ENCODE data around the gene SLC5A4.

SLC5A4 gene

DNA sequence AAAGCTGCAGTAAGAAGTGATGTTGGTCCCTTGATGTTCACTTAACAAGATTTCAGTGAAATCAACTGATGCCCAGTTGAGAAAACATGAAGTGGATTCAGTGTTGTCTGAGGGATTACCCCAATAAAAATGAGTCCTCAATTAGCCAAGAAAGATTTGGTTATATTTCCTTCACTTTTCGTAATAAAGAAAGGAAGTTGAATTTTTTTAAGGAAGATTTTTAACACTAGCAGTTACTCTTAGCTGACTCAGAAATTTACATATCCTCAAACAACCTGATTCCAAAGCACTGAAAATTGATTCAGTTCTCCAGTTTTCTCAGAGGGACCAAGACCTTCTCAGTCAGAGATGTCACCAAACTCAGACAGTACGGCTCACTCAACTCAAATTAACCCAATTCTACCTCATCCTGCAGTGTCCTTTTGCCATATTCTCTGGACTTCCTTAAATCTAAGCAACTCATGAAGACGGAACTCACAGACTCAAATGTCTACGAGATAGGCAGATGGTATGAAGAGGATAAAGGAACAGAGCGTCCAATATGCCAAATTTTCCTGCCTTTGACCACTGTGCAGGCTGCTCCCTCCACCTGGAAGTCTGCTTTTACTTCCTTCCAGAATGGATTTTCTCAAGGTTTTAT, 22.8 kb downstream of the SLC5A4 start:
- DNase-seq (ENCODE audit: low read depth): no peak

- DNase-seq (ENCODE audit: low read depth): no peak
Observed at GRCh38 chr22:32226326-32227104, 28.6 kb downstream of the SLC5A4 start.

DNA sequence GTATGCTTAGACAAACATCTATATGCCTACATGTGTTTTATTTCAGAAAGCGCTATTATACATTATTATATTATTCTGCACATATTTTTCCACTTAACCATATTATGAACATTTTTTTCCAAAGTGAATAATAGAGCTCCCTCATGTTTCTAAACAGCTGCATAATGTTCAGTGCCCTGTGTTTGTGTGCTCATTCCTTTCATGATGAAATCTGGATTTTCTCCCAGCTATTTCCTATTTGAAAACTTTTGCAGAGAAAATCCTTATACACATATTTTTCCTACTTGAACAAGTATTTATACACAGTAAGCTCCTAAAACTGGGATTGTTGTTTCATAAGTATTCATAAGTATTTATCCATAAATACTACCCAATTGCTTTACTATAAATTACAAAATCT, 32.2 kb downstream of the SLC5A4 start:
- DNase-seq (ENCODE audit: low read depth): no peak

- no peak for DNase-seq (ENCODE audit: low read depth)
Observed at GRCh38 chr22:32219026-32219425, 36.1 kb downstream of the SLC5A4 start.

GRCh38 chr22:32218470-32218869, 36.7 kb downstream of the SLC5A4 start:
- no peak for DNase-seq (ENCODE audit: low read depth)

DNA sequence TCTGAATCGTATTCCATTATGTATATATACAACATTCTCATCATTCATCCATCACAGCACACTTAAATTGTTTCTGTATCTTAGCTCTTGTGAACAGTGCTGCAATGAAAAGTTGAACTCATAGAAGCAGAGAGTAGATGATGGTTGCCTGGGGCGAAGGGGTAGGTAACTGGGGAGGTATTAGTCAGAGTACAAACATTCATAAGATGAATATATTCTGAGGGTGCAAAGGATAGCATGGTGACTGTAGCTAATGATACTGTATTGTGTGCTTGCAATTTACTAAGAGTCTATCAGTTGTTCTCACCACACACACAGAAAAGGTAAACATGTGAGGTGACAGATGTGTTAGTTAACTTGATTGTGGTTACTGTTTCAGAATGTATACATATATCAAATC, 37.7 kb downstream of the SLC5A4 start:
- no peak for DNase-seq (ENCODE audit: low read depth)

- no peak for DNase-seq (ENCODE audit: low read depth)
Observed at GRCh38 chr22:32216911-32217310, 38.2 kb downstream of the SLC5A4 start.

DNA sequence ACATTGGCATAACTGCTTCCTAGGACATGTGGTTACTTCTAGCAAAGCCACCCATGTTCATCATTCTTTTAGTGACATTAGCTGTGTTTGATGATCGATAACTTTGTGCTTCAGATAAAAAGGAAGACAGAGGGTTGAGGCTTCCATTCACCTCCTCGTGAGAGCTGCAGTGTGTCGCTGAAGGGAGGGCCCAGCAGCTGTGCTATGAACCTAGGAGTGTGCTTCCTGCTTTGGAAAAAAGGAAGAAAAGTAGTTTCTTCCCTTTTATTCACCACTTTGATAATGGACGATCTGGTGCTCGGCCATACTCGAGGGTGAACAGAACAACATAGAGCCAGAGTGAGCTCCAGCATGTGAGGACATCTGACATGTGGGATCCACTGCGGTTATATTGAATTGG, 44.1 kb downstream of the SLC5A4 start:
- DNase-seq (ENCODE audit: low read depth): no peak

DNA sequence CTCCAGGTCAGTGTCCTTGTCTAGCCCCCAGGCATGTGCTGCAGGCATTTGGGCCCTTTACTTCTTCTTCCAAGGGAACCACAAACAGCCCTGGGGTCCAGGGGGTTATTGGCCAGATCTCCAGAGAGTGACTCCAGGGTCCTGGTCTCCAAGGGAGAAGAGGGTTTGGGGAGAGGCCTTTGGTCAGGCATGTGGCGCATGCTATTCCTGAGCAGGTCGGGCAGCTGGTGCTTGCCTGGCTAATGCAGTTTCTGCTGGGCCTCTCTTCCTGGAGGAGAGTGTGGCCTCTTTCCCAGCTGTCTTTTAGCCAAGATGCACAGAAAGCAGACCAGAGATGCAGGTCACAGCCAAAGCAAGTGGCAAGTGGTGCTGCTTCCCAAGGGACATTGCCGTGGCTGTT, 46.5 kb downstream of the SLC5A4 start:
- DNase-seq (ENCODE audit: low read depth): no peak

GRCh38 chr22:32207971-32208480, 47.1 kb downstream of the SLC5A4 start:
- no peak for DNase-seq (ENCODE audit: low read depth)

DNA sequence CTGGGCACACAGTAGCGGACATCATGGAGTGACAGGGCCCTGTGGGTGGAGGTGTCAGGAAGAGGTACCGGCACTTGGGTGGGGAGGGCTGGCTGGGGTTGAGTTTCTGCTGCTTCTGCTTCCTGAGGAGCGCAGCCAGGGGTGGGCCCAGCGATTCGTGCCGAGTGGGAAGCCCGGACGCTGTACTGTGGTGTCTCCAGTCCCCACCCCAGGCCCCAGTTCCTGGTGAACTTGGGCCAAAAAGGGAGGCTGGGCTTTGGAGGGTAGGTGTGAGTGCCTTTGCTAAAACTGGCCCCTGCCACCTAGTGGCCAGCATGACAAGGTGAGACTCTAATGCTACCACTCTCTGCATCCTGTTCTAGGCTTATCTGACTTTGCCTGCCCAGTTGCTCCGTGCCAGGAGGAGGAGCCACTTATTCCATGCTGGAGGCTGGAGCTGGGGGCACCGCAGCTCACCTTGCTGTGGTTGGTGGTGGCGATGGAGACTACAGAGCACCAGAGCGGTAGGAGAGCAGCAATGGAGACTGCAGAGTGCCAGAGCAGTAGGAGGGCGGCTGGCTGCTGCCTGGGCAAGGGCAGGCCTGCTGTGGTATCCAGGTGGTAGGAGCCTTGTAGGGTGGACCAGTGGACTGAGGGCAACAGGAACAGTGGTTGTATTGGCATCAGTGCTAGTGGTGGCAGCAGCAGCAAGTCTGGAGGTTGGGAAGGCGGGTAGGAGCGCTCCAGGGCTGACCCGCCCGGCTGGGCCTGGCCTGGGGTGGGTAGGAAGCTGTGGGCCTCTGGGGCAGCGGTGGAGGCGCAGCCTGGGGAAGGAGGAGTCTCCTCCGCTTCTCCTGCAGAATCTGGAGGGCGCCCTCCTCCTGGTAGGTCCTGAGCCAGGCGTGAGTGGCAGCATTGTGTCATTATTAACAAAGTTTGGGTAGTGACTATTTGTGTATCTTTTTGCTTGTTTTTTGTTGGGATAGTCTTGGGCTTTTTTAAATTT, 48.1 kb downstream of the SLC5A4 start:
- no peak for DNase-seq (ENCODE audit: low read depth)

DNA sequence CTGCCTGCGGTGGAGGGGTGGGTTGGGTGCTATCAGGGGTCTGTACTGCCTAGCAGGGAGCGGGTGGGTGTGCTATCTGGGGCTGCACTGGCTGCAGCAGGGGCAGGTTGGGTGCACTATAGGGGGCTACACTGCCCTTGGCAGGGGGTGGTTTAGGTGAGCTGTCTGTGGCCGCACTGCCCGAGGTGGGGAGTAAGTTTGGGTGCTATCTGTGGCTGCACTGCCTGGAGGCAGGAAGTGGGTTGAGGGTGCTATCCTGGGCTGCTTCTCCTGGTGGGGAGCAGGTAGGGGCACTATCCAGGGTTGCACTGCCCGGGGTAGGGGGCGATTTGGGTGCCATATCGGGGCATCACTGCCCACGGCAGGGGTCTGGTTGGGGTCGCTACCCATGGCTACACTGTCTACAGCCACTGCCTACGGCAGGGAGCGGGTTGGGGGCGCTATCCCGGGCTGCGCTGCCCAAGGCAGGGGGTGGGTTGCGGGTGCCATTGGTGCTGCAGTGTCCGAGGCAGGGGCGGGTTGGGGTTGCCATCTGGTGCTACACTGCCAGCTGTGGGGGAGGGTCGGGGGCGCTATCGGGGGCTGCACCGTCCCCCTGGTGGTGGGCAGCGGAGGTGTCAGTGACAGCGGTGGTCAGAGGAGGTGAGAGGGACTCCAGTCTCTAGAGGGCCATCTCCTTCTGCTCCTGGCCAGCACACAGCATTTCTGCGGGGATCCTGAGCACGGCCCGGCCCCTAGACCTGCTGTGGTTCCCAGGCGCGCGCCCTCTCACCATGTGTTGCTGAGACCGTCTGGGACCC, 49.0 kb downstream of the SLC5A4 start:
- no peak for DNase-seq (ENCODE audit: low read depth)

GRCh38 chr22:32204856-32205722, 50.1 kb downstream of the SLC5A4 start, which contains the start of gene RFPL2:
Gene RFPL2, minus strand, starts transcription at chr22:32205073. Its CDS starts 2,622 bp downstream, at chr22:32202451.
- DNase-seq (ENCODE audit: low read depth): no peak

DNA sequence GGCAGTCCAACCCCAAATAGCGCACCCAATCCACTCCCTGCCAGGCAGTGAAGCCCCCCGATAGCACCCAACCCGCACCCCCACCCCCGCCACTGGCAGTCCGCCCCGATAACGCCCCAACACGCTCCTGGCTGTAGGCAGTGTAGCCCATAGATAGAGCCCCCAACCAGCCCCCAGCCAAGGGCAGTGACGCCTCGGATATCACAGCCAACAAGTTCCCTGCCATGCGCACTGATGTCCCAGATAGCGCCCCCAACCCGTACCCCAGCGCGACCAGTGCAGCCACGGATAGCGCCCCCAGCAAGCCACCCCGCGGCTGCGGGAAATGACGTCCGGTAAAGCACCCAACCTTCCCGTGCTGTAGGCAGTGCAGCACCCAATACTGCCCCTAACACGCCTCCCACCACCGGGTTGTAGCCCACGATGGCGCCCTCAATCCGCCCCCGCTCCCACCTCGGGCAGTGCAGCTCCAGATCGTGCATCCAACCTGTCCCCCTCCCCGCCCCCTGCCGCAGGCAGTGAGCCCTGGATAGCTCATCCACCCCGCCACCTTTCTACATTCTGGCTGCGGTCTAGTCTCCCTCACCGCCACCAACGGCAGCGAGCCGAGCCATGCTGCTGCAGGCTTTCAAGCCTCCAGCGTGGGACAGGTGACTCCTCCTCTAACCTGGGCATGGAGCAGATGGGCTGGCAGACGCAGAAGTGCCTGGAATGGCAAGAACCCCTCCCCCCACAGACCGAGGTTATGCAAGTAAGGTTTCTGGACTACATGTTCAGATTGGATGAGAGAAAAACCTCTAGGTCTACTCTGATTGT, 50.9 kb downstream of the SLC5A4 start:
- DNase-seq (ENCODE audit: low read depth): no peak

DNA sequence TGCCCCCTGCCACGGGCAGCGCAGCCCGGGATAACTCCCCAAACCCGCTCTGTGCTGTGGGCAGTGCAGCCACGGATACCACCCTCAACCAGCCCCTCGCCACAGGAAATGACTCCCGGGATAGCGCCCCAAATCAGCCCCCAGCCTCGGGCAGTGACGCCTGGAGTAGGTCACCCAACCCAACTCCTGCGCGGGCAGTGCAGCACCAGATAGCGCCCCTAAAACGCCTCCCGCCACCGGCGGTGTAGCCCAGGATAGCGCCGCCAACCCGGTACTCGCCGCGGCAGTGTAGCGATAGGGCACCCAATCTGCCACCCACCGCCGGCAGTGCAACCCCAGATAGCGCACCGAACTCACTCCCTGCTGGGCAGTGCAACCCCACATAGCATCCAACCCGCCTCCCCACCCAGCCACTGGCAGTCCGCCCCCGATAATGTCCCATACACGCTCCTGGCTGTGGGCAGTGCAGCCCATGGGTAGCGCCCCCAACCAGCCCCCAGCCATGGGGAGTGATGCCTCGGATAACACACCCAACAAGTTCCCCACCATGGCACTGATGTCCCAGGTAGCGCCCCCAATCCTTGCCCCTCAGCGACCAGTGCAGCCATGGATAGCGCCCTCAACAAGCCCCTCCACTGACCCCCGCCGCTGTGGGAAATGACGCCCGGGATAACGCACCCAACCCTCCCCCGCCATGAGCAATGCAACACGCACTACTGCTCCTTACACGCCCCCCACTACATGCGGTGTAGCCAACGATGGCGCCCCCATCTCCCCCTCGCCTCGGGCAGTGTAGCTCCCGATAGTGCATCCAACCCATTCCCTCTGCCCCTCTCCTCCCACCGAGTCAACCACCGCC, 51.7 kb downstream of the SLC5A4 start:
- no peak for DNase-seq (ENCODE audit: low read depth)

GRCh38 chr22:32202539-32203180, 52.5 kb downstream of the SLC5A4 start:
- no peak for DNase-seq (ENCODE audit: low read depth)

- no peak for DNase-seq (ENCODE audit: low read depth)
Observed at GRCh38 chr22:32202161-32202538, 53.0 kb downstream of the SLC5A4 start.

DNA sequence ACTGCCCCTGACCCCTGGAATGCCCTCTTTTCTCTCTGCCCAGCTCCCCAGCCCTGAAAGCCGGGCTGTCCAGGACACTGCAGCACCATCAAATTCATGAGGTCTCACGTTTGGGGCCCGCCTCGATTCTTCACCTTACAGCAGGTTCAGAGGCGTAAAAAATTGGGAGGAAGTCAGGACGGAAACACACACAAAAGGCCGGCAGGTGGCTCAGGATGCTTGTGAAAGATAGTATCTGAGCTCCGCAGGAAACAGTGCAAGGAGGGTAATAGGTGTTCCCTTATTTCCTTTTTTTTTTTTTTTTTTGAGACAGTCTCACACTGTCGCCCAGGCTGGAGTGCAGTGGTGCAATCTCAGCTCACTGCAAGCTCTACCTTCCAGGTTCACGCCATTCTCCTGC, 54.4 kb downstream of the SLC5A4 start:
- no peak for DNase-seq (ENCODE audit: low read depth)

Measured in non-pigmented ciliary epithelial cell (primary cell).